Liver (tissue), 9 donors: ENCODE results near the gene KCNN3. TPM values are rescaled to one million over a fixed set of nuclear protein-coding genes. Genes with fewer than 3 reads are reported as not detected.
"Not testable (repeated sequence)": the region's sequence is repeated elsewhere in the genome, so short reads cannot be mapped to it uniquely, and the experiment has no call there.

ENCODE experiments used
- DNase-seq: peaks from one replicate; pipeline ENCODE4 v3.0.0-alpha.2; 2017; ENCODE audit warnings: low spot score
- H3K27ac ChIP-seq, 2 donors: one replicate each; pipeline ENCODE4 v1.7.0; 2013; ENCODE audit warnings: inconsistent platforms in 2 of 2, low read length in 2 of 2, control low read depth in 1 of 2, low read depth in 1 of 2, mild to moderate bottlenecking in 1 of 2
- H3K27me3 ChIP-seq, 4 donors: one replicate each; pipeline versions ENCODE4 v1.6.1 to v1.7.0; 2013; ENCODE audit warnings: low read length in 3 of 4, inconsistent platforms in 1 of 4, mild to moderate bottlenecking in 1 of 4, moderate library complexity in 1 of 4; ENCODE audit not compliant: control insufficient read depth in 4 of 4, insufficient read depth in 4 of 4
- H3K36me3 ChIP-seq, 4 donors: one replicate each; pipeline versions ENCODE4 v1.6.1 to v1.7.0; 2013; ENCODE audit warnings: low read length in 3 of 4, mild to moderate bottlenecking in 3 of 4, low read depth in 1 of 4, moderate library complexity in 1 of 4; ENCODE audit not compliant: control insufficient read depth in 4 of 4, insufficient read depth in 3 of 4
- H3K4me1 ChIP-seq, 4 donors: one replicate each; pipeline versions ENCODE4 v1.6.1 to v1.7.0; 2013; ENCODE audit warnings: low read length in 3 of 4, mild to moderate bottlenecking in 3 of 4, moderate library complexity in 1 of 4; ENCODE audit not compliant: control insufficient read depth in 4 of 4, insufficient read depth in 4 of 4
- H3K4me3 ChIP-seq, 3 donors: one replicate each; pipeline versions ENCODE4 v1.6.1 to v1.7.0; 2013; ENCODE audit warnings: low read length in 3 of 3, control low read depth in 1 of 3, low read depth in 1 of 3, mild to moderate bottlenecking in 1 of 3
- H3K9ac ChIP-seq, 2 donors: one replicate each; pipeline ENCODE4 v1.7.0; 2013; ENCODE audit warnings: low read length in 2 of 2, mild to moderate bottlenecking in 2 of 2, moderate library complexity in 2 of 2, control low read depth in 1 of 2, low read depth in 1 of 2
- H3K9me3 ChIP-seq, 4 donors: one replicate each; pipeline versions ENCODE4 v1.6.1 to v1.7.0; 2013; ENCODE audit warnings: low read length in 3 of 4; ENCODE audit not compliant: control insufficient read depth in 4 of 4
- ATF3 ChIP-seq: IDR thresholded peaks from 2 replicates; pipeline ENCODE4 v1.6.1; 2016; ENCODE audit warnings: antibody characterized with exemption
- CTCF ChIP-seq: fragments of 150-350 bp; IDR thresholded peaks from 2 replicates; pipeline ENCODE4 v1.5.1; 2017; ENCODE audit warnings: improper control_type of control experiment, low read depth, low read length; ENCODE audit not compliant: missing input control
- EGR1 ChIP-seq, 2 donors: IDR thresholded peaks; 2 replicates each; pipeline ENCODE4 v1.6.1; 2016 to 2018; ENCODE audit warnings: antibody characterized with exemption in 2 of 2, low read depth in 2 of 2
- FOXA1 ChIP-seq: IDR thresholded peaks from 2 replicates; pipeline ENCODE4 v1.6.1; 2016; ENCODE audit warnings: antibody characterized with exemption
- FOXA2 ChIP-seq: IDR thresholded peaks from 2 replicates; pipeline ENCODE4 v1.6.1; 2016; ENCODE audit warnings: antibody characterized with exemption
- GABPA ChIP-seq, 2 donors: IDR thresholded peaks in 1 of 2; conservative IDR thresholded peaks in 1 of 2; 2 replicates each; pipeline ENCODE4 v1.6.1; 2016; ENCODE audit warnings: antibody characterized with exemption in 2 of 2, mild to moderate bottlenecking in 1 of 2, moderate library complexity in 1 of 2
- HNF4A ChIP-seq, 2 donors: conservative IDR thresholded peaks; 2 replicates each; pipeline ENCODE4 v1.6.1; 2016; ENCODE audit warnings: antibody characterized with exemption in 2 of 2, mild to moderate bottlenecking in 2 of 2
- HNF4G ChIP-seq: IDR thresholded peaks from 2 replicates; pipeline ENCODE4 v1.6.1; 2016; ENCODE audit warnings: antibody characterized with exemption
- JUND ChIP-seq, 2 donors: IDR thresholded peaks; 2 replicates each; pipeline ENCODE4 v1.6.1; 2016; ENCODE audit warnings: antibody characterized with exemption in 2 of 2
- MAX ChIP-seq: IDR thresholded peaks from 2 replicates; pipeline ENCODE4 v1.6.1; 2016; ENCODE audit warnings: antibody characterized with exemption
- NR2F2 ChIP-seq: IDR thresholded peaks from 2 replicates; pipeline ENCODE4 v1.6.1; 2016; ENCODE audit warnings: antibody characterized with exemption
- RAD21 ChIP-seq, 2 donors: IDR thresholded peaks; 2 replicates each; pipeline ENCODE4 v1.6.1; 2016; ENCODE audit warnings: antibody characterized with exemption in 2 of 2, mild to moderate bottlenecking in 2 of 2
- REST ChIP-seq: IDR thresholded peaks from 2 replicates; pipeline ENCODE4 v1.6.1; 2016; ENCODE audit warnings: antibody characterized with exemption, mild to moderate bottlenecking
- RXRA ChIP-seq, 2 donors: IDR thresholded peaks; 2 replicates each; pipeline ENCODE4 v1.6.1; 2017 to 2018; ENCODE audit warnings: antibody characterized with exemption in 2 of 2, mild to moderate bottlenecking in 1 of 2
- SP1 ChIP-seq: IDR thresholded peaks from 2 replicates; pipeline ENCODE4 v1.6.1; 2018; ENCODE audit warnings: antibody characterized with exemption, mild to moderate bottlenecking
- TAF1 ChIP-seq: conservative IDR thresholded peaks from 2 replicates; pipeline ENCODE4 v1.6.1; 2016; ENCODE audit warnings: antibody characterized with exemption, mild to moderate bottlenecking
- YY1 ChIP-seq: IDR thresholded peaks from 2 replicates; pipeline ENCODE4 v1.6.1; 2016; ENCODE audit warnings: antibody characterized with exemption, mild to moderate bottlenecking
- ZBTB33 ChIP-seq: IDR thresholded peaks from 2 replicates; pipeline ENCODE4 v1.6.1; 2016; ENCODE audit warnings: antibody characterized with exemption
- WGBS: extraction: QIAGEN DNeasy Blood & Tissue Kit; methylation state at CpG from one replicate; pipeline ENCODE4 v1.1.7; 2013; 5-methylcytosine and 5-hydroxymethylcytosine counted together
- polyA plus RNA-seq, 2 donors: library from polyadenylated mRNA; stranded (reverse) in 1 of 2; unstranded in 1 of 2; fragments of 200-250 nt in 1 of 2; fragments of >200 nt in 1 of 2; fragmentation: Nextera tagmentation in 1 of 2; extraction: Ambion mirVana in 1 of 2; gene quantifications; one replicate each; pipeline versions ENCODE4 v1.2.1 to v1.2.3, GENCODE V29; 2013 to 2015
- total RNA-seq, 2 donors: library from RNA; depleted of rRNA; stranded (reverse); fragments of >200 nt; gene quantifications; one replicate each; pipeline ENCODE4 v1.2.3, GENCODE V29; 2014
- donor health status: healthy.
- donor health status: healthy.
- donor health status: healthy.
- donor health status: healthy.
- donor health status: healthy.

Gene KCNN3
- total and polyA plus RNA-seq, 4 donors: 0.09 to 0.68 (median 0.15) TPM

- H3K4me1 ChIP-seq: no peaks in the 10 kb centered on the region
- no peak overlapping the region for H3K9ac ChIP-seq
- H3K9me3 ChIP-seq: no peaks in the 10 kb centered on the region
- no peaks in the 10 kb centered on the region for H3K36me3 ChIP-seq
- WGBS: 70% methylated on average over 4 of the region's 4 CpGs
- no peak for TF ChIP-seq EGR1 (IDR thresholded peaks at IDR 0.05; ENCODE audit: low read depth in 2 of 2)
- TF ChIP-seq HNF4G: no peak
- TF ChIP-seq RXRA (IDR thresholded peaks at IDR 0.05): no peak
- TF ChIP-seq RAD21 (IDR thresholded peaks at IDR 0.05): no peak
- TF ChIP-seq REST: no peak
- TF ChIP-seq CTCF: no peak
- no peak for TF ChIP-seq ATF3
- no peak for TF ChIP-seq TAF1
- no peak for TF ChIP-seq FOXA2
- TF ChIP-seq YY1: no peak
- no peak for TF ChIP-seq GABPA (IDR thresholded peaks at IDR 0.05 in 1 of 2, conservative IDR thresholded peaks at IDR 0.05 in 1 of 2)
- TF ChIP-seq NR2F2: no peak
- TF ChIP-seq FOXA1: no peak
- TF ChIP-seq ZBTB33: no peak
- no peak for TF ChIP-seq SP1
- no peak for TF ChIP-seq HNF4A (conservative IDR thresholded peaks at IDR 0.05)
- no peak for TF ChIP-seq JUND (IDR thresholded peaks at IDR 0.05)
- no peak for TF ChIP-seq MAX
- no peak for DNase-seq
- H3K27ac ChIP-seq: no peak overlapping the region
- H3K4me3 ChIP-seq: no peak overlapping the region
- no peaks in the 10 kb centered on the region for H3K27me3 ChIP-seq
Observed at GRCh38 chr1:154683820-154684219, 186.3 kb downstream of the KCNN3 start.

- H3K27ac ChIP-seq: no peak overlapping the region
- H3K27me3 ChIP-seq: no peaks in the 10 kb centered on the region
- H3K9ac ChIP-seq: no peak overlapping the region
- H3K9me3 ChIP-seq: no peaks in the 10 kb centered on the region
- H3K36me3 ChIP-seq: no peaks in the 10 kb centered on the region
- TF ChIP-seq NR2F2 (no peak), JUND (IDR thresholded peaks at IDR 0.05) (no peak), RXRA (IDR thresholded peaks at IDR 0.05) (no peak), GABPA (IDR thresholded peaks at IDR 0.05 in 1 of 2, conservative IDR thresholded peaks at IDR 0.05 in 1 of 2) (no peak), CTCF (no peak), SP1 (no peak), HNF4G (no peak), ATF3 (no peak), RAD21 (IDR thresholded peaks at IDR 0.05) (no peak)
- no peak for DNase-seq
- no peaks in the 10 kb centered on the region for H3K4me1 ChIP-seq
- 76% methylated on average over 13 of the region's 13 CpGs for WGBS
- no peak overlapping the region for H3K4me3 ChIP-seq
Observed at GRCh38 chr1:154682254-154682653, 187.8 kb downstream of the KCNN3 start.

- H3K4me3 ChIP-seq, H3K9ac ChIP-seq, H3K36me3 ChIP-seq, H3K27me3 ChIP-seq, H3K27ac ChIP-seq, H3K9me3 ChIP-seq, H3K4me1 ChIP-seq, DNase-seq: not testable (repeated sequence)
- 96% methylated on average over 27 of the region's 27 CpGs for WGBS
Observed at GRCh38 chr1:154677844-154678243, 192.2 kb downstream of the KCNN3 start.
